ENCODE results near the gene AS3MT.

DNA sequence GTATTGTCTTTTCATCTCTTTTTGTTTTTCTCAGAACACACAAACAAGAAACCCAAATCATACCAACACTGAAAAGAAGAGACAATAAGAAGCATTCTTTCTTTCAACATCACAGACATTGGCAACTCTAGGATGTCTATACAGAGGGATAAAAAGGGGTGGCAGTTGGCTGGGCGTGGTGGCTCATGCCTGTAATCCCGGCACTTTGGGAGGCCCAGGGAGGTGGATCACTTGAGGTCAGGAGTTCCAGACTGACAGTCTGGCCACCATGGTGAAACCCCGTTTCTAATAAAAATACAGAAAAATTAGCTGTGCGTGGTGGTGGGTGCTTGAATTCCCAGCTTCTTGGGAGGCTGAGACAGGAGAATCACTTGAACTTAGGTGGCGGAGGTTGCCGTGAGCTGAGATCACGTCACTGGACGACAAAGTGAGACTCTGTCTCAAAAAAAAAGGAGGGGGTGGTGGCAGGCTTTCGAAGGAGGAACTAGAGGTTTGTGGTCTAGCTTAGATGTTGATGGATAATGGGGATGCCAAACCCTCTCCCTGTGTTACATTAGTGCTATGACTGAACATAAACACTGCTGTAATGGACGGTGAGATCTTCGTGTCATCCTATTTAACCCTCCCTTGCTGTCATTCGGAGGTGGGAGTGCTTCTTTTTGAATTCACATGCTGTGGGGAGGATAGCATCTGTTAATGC lies 58.2 kb downstream of the AS3MT start:
- no peak for TF ChIP-seq POLR2A (IDR thresholded peaks at IDR 0.05)
- TF ChIP-seq, protein P1, sequence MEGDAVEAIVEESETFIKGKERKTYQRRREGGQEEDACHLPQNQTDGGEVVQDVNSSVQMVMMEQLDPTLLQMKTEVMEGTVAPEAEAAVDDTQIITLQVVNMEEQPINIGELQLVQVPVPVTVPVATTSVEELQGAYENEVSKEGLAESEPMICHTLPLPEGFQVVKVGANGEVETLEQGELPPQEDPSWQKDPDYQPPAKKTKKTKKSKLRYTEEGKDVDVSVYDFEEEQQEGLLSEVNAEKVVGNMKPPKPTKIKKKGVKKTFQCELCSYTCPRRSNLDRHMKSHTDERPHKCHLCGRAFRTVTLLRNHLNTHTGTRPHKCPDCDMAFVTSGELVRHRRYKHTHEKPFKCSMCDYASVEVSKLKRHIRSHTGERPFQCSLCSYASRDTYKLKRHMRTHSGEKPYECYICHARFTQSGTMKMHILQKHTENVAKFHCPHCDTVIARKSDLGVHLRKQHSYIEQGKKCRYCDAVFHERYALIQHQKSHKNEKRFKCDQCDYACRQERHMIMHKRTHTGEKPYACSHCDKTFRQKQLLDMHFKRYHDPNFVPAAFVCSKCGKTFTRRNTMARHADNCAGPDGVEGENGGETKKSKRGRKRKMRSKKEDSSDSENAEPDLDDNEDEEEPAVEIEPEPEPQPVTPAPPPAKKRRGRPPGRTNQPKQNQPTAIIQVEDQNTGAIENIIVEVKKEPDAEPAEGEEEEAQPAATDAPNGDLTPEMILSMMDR (IDR thresholded peaks at IDR 0.05), result no peak

All from right lobe of liver (tissue), 4 donors.